Subcutaneous abdominal adipose tissue (tissue), 5 donors: ENCODE measurements around the gene MEG3.

Experiments
- H3K27ac ChIP-seq: one replicate; pipeline ENCODE4 v1.7.0; 2013; ENCODE audit warnings: low read depth, mild to moderate bottlenecking, inconsistent platforms, low read length, moderate library complexity
- H3K27me3 ChIP-seq, 5 donors: one replicate each; pipeline ENCODE4 v1.7.0; 2013; ENCODE audit warnings: low read length in 5 of 5, inconsistent platforms in 1 of 5; ENCODE audit not compliant: control insufficient read depth in 5 of 5, insufficient read depth in 4 of 5
- H3K36me3 ChIP-seq, 5 donors: one replicate each; pipeline ENCODE4 v1.7.0; 2013; ENCODE audit warnings: low read length in 5 of 5; ENCODE audit not compliant: control insufficient read depth in 5 of 5, insufficient read depth in 5 of 5
- H3K4me1 ChIP-seq, 5 donors: one replicate each; pipeline ENCODE4 v1.7.0; 2013; ENCODE audit warnings: low read length in 5 of 5, mild to moderate bottlenecking in 3 of 5, moderate library complexity in 1 of 5; ENCODE audit not compliant: control insufficient read depth in 5 of 5, insufficient read depth in 5 of 5
- H3K4me3 ChIP-seq, 5 donors: one replicate each; pipeline ENCODE4 v1.7.0; 2013; ENCODE audit warnings: low read length in 5 of 5, low read depth in 1 of 5
- H3K9ac ChIP-seq, 5 donors: one replicate each; pipeline ENCODE4 v1.7.0; 2013; ENCODE audit warnings: low read length in 5 of 5, mild to moderate bottlenecking in 4 of 5, moderate library complexity in 3 of 5
- H3K9me3 ChIP-seq, 5 donors: one replicate each; pipeline ENCODE4 v1.7.0; 2013; ENCODE audit warnings: low read length in 5 of 5; ENCODE audit not compliant: control insufficient read depth in 5 of 5
- donor health status: healthy.
- donor health status: healthy.
- donor health status: healthy.
- donor health status: healthy.
- donor health status: healthy.

MEG3 gene

DNA sequence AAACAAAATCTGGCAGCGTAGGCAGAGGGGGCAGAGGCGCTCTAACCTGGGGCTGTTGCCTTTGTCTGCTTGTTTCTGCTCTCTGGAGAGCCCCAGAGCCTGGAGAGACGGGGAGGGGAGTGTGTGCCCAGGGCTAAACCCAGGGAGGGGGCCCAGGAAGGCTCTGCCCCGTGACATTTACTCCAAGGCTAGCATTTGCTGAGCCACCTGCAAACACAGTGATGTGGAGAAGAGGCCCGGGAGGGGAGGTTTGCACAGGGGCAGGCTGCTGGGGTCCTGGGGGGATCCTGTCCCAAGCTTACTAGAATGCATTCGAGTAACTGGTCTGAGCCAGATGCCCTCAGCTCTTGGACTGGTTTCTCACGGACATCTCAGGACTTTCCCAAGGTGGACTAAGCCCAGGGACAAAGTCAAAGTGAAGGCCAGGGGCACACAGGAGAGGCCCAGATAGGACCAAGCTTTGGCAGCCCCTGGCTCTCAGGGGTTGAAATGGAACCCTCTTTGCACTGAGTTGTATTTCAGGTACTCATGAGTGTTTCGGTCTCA is 12.0 kb downstream of the MEG3 start:
- no peaks in the 10 kb centered on the region for H3K9me3 ChIP-seq
- no peaks in the 10 kb centered on the region for H3K4me1 ChIP-seq

DNA sequence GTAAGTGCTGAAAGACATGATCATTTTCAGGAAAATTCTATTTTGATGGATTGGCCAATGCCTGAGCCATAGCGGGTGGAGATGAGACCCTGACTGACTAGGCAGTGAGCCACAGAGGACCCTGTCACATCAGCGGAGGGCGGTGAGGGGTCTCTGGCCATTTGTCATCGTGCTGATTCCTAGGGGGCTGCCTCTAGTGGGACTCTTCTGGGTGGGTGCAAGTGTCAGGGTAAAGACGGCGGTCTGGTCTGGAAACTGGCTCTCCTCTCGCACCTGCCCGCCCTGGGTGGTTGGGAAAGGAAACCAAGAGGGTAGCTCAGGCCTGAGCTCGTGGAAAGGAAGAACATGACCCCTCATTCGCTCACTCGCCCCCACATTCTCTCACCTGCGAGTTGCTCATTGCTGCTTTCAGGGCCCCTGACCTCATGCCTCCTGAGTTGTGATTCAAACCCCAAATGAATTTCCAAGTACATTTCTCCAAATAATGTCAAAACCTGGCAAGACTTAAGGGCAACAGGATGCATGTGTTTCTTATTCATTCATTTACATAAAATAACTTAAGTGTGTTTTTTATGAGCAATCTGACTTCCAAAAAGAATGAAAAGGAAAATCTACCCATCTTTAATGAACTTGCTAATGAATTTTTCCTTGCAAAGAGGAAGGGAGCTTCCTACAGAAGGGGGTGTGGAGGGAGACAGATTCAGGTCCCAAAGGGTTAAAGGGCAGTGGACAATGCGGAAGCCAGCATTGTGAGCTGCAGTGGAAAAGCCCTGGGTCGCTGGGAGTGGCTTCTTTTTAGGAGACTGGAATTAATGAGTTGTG is 12.8 kb downstream of the MEG3 start:
- no peak overlapping the region for H3K9ac ChIP-seq
- H3K4me3 ChIP-seq, result no peak overlapping the region

More for the DNA sequence above, 12.0 kb downstream of the MEG3 start:
- H3K27ac ChIP-seq, result no peak overlapping the region
- H3K9ac ChIP-seq, result no peak overlapping the region
- H3K4me3 ChIP-seq, result no peak overlapping the region
- peaks cover 0 to 22% (median 19%) of the 10 kb centered on the region in 5 donors for H3K27me3 ChIP-seq
- no peaks in the 10 kb centered on the region for H3K36me3 ChIP-seq

DNA sequence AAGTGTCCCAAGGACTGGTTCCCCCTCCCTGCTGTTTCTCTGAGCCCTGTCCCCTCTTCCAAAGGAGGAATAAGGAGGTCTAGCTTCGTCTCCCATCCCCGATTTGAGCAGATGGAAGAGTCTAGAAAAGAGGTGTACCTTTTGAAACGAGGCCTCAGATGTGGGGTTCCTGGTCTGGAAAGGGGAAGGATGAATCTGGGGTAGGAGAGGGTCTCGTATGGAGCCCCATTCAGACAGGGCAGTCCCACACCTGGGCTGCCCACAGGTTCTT is 13.3 kb downstream of the MEG3 start:
- H3K4me1 ChIP-seq, result no peaks in the 10 kb centered on the region
- no peaks in the 10 kb centered on the region for H3K9me3 ChIP-seq
- H3K27ac ChIP-seq, result no peak overlapping the region
- H3K27me3 ChIP-seq, result peaks cover 0 to 24% (median 21%) of the 10 kb centered on the region in 5 donors
- H3K9ac ChIP-seq, result no peak overlapping the region
- H3K36me3 ChIP-seq, result no peaks in the 10 kb centered on the region
- H3K4me3 ChIP-seq, result no peak overlapping the region

More for the DNA sequence above, 12.8 kb downstream of the MEG3 start:
- Histone ChIP-seq H3K9me3 (no peaks in the 10 kb centered on the region), H3K27me3 (peaks cover 0 to 21% (median 19%) of the 10 kb centered on the region in 5 donors), H3K36me3 (no peaks in the 10 kb centered on the region), H3K4me1 (no peaks in the 10 kb centered on the region), H3K27ac (no peak overlapping the region)

DNA sequence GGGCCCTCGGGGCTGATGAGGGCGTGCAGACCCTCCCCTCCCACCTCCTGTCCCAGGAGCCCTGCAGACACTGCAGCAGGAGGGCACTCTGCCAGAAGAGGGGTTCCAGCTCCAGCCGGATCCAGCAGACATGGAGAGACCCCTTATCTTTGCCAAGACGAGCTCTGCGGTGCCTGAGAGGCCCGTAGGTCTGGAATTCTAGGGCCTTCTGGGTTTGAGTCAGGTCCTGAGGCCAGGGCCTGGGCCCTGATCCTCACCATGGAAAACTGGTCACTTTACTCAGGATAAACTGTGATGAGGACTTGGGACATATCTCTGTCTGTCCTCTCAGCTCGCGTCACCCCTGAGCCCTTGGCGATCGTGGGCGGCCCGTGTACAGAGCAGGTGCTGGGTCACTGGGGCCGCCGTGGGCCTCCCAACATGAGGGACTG is 13.8 kb downstream of the MEG3 start:
- no peaks in the 10 kb centered on the region for H3K36me3 ChIP-seq

DNA sequence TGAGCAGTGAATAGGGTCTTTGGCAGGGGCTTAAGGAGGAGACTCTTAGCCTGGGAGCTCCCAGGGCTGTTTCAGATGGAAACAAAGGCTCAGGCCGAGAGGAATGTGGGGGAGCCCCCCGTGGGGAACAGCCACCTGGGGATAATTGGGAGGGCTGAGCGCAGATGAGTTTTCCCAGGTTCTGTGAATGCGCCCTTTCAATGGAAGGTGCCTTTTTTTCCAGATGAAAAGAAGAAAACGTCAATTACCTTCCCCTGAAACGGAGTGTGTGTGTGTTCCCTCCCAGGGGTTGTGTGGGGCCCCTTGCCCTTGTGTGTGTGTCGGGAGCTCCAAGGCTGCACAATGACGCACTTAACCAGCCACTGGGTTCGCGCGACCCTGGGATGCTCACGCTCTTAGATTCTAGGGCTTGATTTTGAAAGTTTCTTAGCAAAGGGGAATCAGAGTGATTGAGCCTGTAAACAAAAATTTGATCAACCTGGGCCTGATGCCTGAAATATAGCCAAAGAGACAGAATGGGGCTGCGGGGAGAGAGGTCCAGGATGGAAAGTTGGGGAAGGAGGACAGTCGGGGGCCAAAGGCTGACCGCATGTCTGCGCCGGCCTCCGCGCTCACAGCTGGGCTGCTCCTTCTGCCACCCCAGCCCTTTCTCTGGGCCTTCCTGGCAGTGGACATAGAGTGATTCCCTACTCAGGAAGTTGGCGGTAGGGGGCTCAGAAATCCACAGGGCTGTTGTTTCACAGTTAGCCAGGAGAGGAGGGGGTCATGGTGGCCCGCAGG is 14.6 kb downstream of the MEG3 start:
- no peak overlapping the region for H3K27ac ChIP-seq
- peaks cover 0 to 24% (median 14%) of the 10 kb centered on the region in 5 donors for H3K27me3 ChIP-seq
- no peaks in the 10 kb centered on the region for H3K4me1 ChIP-seq
- no peak overlapping the region for H3K4me3 ChIP-seq
- no peak overlapping the region for H3K9ac ChIP-seq
- no peaks in the 10 kb centered on the region for H3K36me3 ChIP-seq
- H3K9me3 ChIP-seq, result no peaks in the 10 kb centered on the region

More for the DNA sequence above, 13.8 kb downstream of the MEG3 start:
- Histone ChIP-seq H3K9ac (no peak overlapping the region), H3K9me3 (no peaks in the 10 kb centered on the region), H3K4me1 (no peaks in the 10 kb centered on the region), H3K27ac (no peak overlapping the region), H3K27me3 (peaks cover 0 to 24% (median 21%) of the 10 kb centered on the region in 5 donors), H3K4me3 (no peak overlapping the region)

DNA sequence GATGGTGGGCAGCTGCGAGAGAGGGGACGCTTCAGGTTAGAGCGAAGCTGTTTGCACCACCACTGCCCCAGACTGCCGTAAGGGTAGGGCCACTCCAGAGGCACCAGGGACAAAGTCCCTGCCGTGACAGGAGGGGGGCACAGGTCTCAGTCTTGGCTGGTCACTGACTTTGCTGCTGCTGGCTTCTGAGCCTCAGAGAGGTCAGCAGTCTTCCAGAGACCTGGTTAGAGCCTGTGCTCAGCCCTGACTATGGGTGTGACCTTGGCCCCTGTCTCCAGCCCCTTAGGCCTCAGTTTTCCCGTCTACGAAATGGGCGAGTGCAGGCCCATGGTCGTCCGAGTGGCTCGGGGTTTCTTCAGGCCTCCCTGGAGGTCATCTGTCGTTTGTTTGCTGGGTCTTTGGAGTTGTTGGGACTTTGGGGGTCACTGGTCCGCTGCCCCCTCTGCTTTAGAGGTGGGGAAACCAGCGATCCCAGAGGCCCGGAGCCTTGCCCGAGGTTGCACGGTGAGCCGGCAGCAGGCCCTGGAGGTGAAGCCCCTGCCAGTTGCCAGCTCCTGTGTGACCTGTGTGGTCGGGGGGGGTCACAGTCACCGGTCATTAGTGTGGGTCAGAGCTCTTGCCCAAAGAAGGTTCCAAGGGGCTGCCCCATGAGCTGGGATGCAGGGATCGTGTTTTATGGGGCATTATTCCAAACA is 15.3 kb downstream of the MEG3 start:
- Histone ChIP-seq H3K36me3 (no peaks in the 10 kb centered on the region), H3K27me3 (peaks cover 0 to 20% (median 12%) of the 10 kb centered on the region in 5 donors), H3K4me1 (no peaks in the 10 kb centered on the region), H3K9ac (no peak overlapping the region), H3K27ac (no peak overlapping the region), H3K4me3 (no peak overlapping the region), H3K9me3 (no peaks in the 10 kb centered on the region)

DNA sequence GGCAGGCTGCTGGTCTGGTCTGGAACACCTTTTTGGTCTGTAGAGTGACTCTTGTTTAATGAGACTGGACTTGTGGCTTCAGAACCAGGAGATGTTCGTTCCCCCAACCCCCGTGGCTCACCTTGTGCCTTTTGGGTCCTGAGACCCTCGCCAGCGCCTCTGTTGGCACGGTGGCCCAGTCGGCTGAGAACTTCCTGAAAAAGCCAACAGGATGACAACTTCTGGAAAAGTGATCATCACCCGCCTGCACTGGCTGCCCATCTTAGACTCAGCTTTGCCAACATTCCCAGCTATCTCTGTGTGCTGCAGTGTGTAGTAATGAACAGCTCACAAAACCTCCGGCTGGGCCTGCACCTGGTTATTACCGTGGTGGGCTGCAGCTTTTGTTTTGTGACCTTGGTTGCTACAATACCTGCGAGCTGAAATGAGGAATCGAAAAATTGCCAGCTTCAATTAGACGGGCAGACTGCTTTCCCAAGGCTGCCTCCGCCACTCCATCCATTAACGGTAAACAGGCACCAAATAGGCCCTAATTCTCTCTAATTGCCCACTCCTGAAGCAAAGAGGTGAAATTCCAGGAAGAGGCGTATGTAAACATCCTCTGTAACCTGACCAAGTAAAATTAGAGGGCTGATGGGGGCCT is 16.0 kb downstream of the MEG3 start:
- no peak overlapping the region for H3K27ac ChIP-seq
- H3K9me3 ChIP-seq, result no peaks in the 10 kb centered on the region
- no peak overlapping the region for H3K9ac ChIP-seq
- no peaks in the 10 kb centered on the region for H3K36me3 ChIP-seq
- H3K4me3 ChIP-seq, result no peak overlapping the region
- H3K27me3 ChIP-seq, result peaks cover 0 to 19% (median 12%) of the 10 kb centered on the region in 5 donors
- H3K4me1 ChIP-seq, result no peaks in the 10 kb centered on the region

DNA sequence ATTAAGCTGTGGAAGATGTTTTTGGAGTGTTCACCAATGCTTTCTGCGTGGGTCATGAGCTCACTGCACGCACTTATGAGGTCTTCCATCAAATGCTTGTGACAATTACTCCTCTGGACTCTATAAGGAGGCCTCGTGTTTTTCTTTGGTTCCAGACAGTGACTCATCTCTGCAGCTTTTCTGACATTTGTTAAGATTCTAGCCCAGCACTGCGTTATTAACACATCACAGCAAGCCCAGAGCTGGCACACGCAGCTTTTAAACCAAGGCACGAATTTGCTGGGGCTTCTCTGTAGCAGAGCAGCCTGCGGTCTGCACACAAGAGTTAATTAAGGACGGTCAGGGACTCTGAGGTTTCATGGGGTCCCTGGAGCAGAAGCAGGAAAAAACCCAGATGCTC is 16.9 kb downstream of the MEG3 start:
- H3K4me1 ChIP-seq, result no peaks in the 10 kb centered on the region
- peaks cover 0 to 19% (median 9%) of the 10 kb centered on the region in 5 donors for H3K27me3 ChIP-seq
- H3K27ac ChIP-seq, result no peak overlapping the region
- no peaks in the 10 kb centered on the region for H3K36me3 ChIP-seq
- no peaks in the 10 kb centered on the region for H3K9me3 ChIP-seq
- H3K9ac ChIP-seq, result no peak overlapping the region
- H3K4me3 ChIP-seq, result no peak overlapping the region

DNA sequence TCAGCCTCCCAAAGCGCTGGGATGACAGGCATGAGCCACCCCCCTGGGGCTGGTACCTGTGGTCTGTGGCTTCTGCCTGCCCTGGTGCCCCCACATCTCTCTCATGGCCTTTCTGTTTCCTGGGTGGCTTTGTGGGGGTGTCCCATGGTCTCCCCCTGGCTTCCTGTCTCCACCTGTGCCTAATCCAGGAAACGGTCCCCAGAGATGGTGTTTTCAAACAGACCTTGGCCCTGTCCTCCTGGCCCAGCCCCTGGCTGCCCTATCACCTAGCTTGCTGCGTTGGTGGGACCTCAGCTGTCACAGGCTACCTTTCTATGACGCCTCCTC is 18.1 kb downstream of the MEG3 start:
- H3K9me3 ChIP-seq, result no peaks in the 10 kb centered on the region
- no peaks in the 10 kb centered on the region for H3K4me1 ChIP-seq
- H3K27ac ChIP-seq, result no peak overlapping the region
- H3K4me3 ChIP-seq, result no peak overlapping the region
- H3K36me3 ChIP-seq, result no peaks in the 10 kb centered on the region
- no peak overlapping the region for H3K9ac ChIP-seq
- H3K27me3 ChIP-seq, result peaks cover 0 to 19% (median 5%) of the 10 kb centered on the region in 5 donors
